Measurements from ENCODE around the gene DDX31. TPM values are rescaled to one million over a fixed set of nuclear protein-coding genes. Genes with fewer than 3 reads are reported as not detected.

DDX31 gene
- total RNA-seq, 1 donor from 2014 or later = 15.8 TPM

DNA sequence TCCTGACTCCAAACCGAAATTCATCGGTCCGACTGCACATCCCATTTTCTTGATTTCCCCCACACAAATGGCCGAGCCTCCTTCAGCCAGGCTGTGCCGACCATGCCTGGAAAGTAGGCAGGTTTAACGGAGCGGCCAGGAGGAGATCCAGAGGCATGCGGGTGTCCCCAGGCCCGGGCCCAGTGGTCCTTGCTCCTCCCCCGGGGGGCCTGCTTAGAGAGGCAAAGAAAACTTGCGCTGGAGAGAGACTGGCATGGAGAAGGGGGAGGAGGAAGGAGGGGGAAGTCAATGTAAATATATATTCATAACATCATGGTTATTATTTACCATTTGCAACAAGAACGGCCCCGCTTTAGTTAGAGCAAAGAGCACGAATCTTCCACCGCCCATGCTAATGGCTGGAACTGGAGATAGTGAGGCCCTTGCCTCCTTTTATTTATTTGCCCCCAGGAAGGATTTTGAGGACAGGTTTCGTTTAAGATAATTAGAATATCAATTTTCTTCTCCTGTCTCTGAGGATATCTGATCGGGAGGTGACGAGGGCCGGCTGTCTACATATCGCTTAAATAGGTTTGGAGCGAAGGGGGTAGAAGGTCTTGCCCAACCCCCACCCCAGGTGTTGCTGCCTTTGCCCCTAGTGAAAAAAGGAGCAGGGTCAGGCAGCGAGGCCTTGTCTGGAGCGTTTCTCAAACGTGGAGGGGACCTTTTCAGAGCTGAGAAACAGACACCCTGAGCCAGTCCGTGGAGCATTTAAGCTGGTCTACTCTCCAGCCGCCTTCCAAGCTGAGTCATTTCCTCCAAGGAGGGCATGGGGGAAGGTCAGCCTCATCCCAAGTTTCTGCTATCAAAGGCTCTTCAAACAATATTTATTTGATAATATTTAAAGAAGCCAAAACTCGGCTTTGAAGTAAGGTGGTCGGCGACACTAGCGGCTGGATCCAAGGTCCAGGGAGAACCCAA is 84.9 kb downstream of the DDX31 start:
- no peak for DNase-seq (ENCODE audit: low spot score)
- H3K9me3 Mint-ChIP-seq (ENCODE audit: unreplicated experiment) = no peaks in the 10 kb centered on the region
- TF ChIP-seq, protein P1, sequence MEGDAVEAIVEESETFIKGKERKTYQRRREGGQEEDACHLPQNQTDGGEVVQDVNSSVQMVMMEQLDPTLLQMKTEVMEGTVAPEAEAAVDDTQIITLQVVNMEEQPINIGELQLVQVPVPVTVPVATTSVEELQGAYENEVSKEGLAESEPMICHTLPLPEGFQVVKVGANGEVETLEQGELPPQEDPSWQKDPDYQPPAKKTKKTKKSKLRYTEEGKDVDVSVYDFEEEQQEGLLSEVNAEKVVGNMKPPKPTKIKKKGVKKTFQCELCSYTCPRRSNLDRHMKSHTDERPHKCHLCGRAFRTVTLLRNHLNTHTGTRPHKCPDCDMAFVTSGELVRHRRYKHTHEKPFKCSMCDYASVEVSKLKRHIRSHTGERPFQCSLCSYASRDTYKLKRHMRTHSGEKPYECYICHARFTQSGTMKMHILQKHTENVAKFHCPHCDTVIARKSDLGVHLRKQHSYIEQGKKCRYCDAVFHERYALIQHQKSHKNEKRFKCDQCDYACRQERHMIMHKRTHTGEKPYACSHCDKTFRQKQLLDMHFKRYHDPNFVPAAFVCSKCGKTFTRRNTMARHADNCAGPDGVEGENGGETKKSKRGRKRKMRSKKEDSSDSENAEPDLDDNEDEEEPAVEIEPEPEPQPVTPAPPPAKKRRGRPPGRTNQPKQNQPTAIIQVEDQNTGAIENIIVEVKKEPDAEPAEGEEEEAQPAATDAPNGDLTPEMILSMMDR (IDR thresholded peaks at IDR 0.05; ENCODE audit: unreplicated experiment) = no peak
- H3K27me3 Mint-ChIP-seq (ENCODE audit: unreplicated experiment) = peaks cover 17% of the 10 kb centered on the region
- H3K36me3 Mint-ChIP-seq (ENCODE audit: low read depth, unreplicated experiment) = peaks cover 8% of the 10 kb centered on the region
- no peak overlapping the region for H3K27ac Mint-ChIP-seq (ENCODE audit: unreplicated experiment)
- peaks cover 50% of the 10 kb centered on the region for H3K4me1 Mint-ChIP-seq (ENCODE audit: unreplicated experiment)
- no peak overlapping the region for H3K4me3 Mint-ChIP-seq (ENCODE audit: unreplicated experiment)

DNA sequence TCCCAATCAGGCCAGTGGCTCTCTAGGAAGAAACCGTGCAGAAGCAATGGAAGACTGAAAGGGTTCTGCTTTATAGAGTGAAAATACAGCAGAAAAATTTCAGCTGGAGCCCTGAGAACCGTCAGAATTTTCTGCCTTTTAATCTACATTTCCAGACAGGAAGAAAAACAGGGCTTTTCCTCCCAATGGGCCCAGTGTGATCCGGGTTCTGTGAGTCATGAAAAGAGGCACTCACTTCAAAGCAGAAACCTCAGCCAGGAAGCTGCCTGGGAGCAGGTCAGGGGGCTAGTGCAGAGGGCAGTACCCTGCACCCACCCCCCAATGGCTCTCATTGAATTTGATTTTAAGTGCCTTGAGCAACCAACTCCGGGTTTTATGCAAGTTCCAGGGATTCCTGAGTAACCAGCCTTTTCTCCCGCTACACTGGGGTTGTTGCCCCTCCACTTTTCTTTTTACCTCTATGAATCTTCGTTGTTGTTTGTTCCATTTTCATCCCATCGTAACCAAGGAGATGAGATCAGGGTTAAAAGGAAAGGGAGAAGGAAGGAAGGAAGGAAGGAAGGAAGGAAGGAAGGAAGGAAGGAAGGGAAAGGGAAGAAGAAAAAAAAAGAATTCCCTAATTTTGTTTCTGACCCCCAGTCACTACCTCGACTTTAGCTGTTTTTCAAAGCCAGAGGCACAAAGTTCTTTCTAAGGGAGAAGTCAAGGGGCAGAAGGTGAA is 86.0 kb downstream of the DDX31 start:
- no peaks in the 10 kb centered on the region for H3K9me3 Mint-ChIP-seq (ENCODE audit: unreplicated experiment)
- peaks cover 8% of the 10 kb centered on the region for H3K36me3 Mint-ChIP-seq (ENCODE audit: low read depth, unreplicated experiment)
- TF ChIP-seq, protein P1 (IDR thresholded peaks at IDR 0.05; ENCODE audit: unreplicated experiment) = no peak
- peaks cover 50% of the 10 kb centered on the region for H3K4me1 Mint-ChIP-seq (ENCODE audit: unreplicated experiment)
- peak overlapping the region; percentile 72 for H3K27ac Mint-ChIP-seq (ENCODE audit: unreplicated experiment)
- peak overlapping the region; percentile 71 for H3K4me3 Mint-ChIP-seq (ENCODE audit: unreplicated experiment)
- no peak for DNase-seq (ENCODE audit: low spot score)
- H3K27me3 Mint-ChIP-seq (ENCODE audit: unreplicated experiment) = peaks cover 21% of the 10 kb centered on the region

DNA sequence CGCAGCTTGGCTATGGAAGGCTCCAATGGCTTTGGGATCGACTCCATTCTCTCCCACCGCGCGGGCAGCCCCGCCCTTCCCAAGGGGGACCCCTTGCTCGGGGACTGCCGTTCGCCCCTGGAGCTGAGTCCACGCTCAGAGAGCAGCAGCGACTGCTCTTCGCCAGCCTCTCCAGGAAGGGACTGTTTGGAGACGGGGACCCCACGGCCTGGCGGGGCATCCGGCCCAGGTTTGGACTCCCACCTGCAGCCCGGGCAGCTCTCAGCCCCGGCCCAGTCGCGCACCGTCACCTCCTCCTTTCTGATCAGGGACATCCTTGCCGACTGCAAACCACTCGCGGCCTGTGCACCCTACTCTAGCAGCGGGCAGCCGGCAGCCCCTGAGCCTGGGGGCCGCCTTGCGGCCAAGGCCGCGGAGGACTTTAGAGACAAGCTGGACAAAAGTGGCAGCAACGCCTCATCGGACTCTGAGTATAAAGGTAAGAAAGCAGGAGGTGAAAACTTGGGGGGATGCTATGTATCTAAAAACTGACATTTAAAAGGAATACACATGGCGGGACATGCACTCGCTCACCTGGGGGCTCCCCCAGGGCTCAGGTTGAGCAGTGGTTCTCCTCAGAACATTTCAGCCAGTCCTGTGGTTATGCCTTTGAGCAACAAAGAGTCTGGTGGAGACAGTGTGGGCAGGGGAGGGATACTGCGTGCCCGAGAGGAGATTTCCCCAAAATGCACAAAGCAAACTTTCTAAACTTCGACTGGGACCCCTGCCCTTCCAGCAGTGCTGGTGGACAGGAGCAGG is 86.8 kb downstream of the DDX31 start:
- Mint-ChIP-seq H3K27ac (ENCODE audit: unreplicated experiment) (peak overlapping the region; percentile 72), H3K9me3 (ENCODE audit: unreplicated experiment) (no peaks in the 10 kb centered on the region), H3K4me1 (ENCODE audit: unreplicated experiment) (peaks cover 47% of the 10 kb centered on the region), H3K4me3 (ENCODE audit: unreplicated experiment) (peak overlapping the region; percentile 71), H3K36me3 (ENCODE audit: low read depth, unreplicated experiment) (peaks cover 5% of the 10 kb centered on the region), H3K27me3 (ENCODE audit: unreplicated experiment) (peaks cover 19% of the 10 kb centered on the region)
- TF ChIP-seq, protein P1 (IDR thresholded peaks at IDR 0.05; ENCODE audit: unreplicated experiment) = no peak
- DNase-seq (ENCODE audit: low spot score) = no peak

DNA sequence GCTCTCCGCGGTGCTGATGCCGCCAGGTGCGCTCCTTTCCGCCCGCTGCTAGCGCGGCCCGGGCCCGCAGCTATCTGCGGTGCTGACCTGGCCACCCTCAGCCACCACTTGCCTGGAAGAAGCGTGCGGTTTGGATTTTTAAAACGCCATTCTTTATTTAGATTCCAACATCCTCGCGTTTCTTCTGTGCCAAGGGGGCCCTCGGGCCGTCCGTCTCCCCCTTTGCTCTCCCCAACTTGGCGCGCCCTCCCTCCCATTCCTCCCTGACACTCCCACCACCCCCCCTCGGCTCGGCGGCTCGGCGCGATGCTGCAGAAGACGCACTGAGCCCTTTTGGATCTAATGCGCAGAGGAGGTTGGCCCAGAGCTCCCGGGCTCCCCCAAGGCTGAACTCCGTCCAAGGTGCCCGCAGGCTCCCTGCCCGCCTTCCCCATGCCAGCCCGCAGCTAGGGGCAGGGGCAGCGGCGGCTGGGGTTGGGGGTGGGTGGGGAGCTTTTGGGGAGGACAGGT is 87.5 kb downstream of the DDX31 start, which contains the start of gene BARHL1:
Gene BARHL1 (plus strand): TSS at position 331 of the 510 bp plus-strand sequence. CDS start 192 bp downstream, outside the sequence.
- Mint-ChIP-seq H3K9me3 (ENCODE audit: unreplicated experiment) (no peaks in the 10 kb centered on the region), H3K27me3 (ENCODE audit: unreplicated experiment) (peaks cover 18% of the 10 kb centered on the region), H3K36me3 (ENCODE audit: low read depth, unreplicated experiment) (peaks cover 4% of the 10 kb centered on the region), H3K4me3 (ENCODE audit: unreplicated experiment) (peak within 1 kb of the TSS; percentile 86), H3K4me1 (ENCODE audit: unreplicated experiment) (peaks cover 46% of the 10 kb centered on the region), H3K27ac (ENCODE audit: unreplicated experiment) (peak within 1 kb of the TSS; percentile 72)
- TF ChIP-seq, protein P1 (IDR thresholded peaks at IDR 0.05; ENCODE audit: unreplicated experiment) = no peak
- DNase-seq (ENCODE audit: low spot score) = no peak

Data from endothelial cell (in vitro differentiated cells).